K562 treated with DMSO at 1 percent for 24 hours (cell line): ENCODE data around the gene NACC1. TPM values are rescaled to one million over a fixed set of nuclear protein-coding genes. Genes with fewer than 3 reads are reported as not detected.

Source experiments
- total RNA-seq: library from RNA; unstranded; fragments of 300-600 nt; gene quantifications from 2 replicates; pipeline ENCODE4 v1.2.3, GENCODE V29; 2022; ENCODE audit warnings: low read depth; ENCODE audit not compliant: insufficient read depth

The NACC1 gene
- 59.9 and 65.7 TPM in 2 replicates for total RNA-seq

GRCh38 chr19:13117772-13118423 lies at the start of gene NACC1:
NACC1 (plus strand) TSS chr19:13118264; CDS start chr19:13135208, 16,944 bp downstream.

GRCh38 chr19:13102666-13103580 lies 15.1 kb upstream of the NACC1 start, which contains the start of gene LYL1:
LYL1 (minus strand) TSS chr19:13102858; CDS start chr19:13101171, 1,687 bp downstream.

GRCh38 chr19:13116282-13117175 lies 1.5 kb upstream of the NACC1 start, which contains the start of gene TRMT1:
TRMT1 (minus strand) TSS chr19:13116740; CDS start chr19:13116399, 341 bp downstream.

GRCh38 chr19:13150187-13150930 lies 32.3 kb downstream of the NACC1 start, which contains the start of the genes IER2 and STX10:
IER2 (plus strand) TSS chr19:13150411; CDS start chr19:13153187, 2,776 bp downstream.
STX10 (minus strand) TSS chr19:13150375; CDS start chr19:13150173, 202 bp downstream.

Other genes with a start within 250 kb of the NACC1 start
- gene DNASE2, start 236.8 kb upstream of the NACC1 start, total RNA-seq, result 157 TPM in 2 replicates
- 33.8 and 46.8 TPM in 2 replicates for gene KLF1, start 231.1 kb upstream of the NACC1 start, total RNA-seq
- 17.5 and 23.0 TPM in 2 replicates for gene GCDH, start 227.1 kb upstream of the NACC1 start, total RNA-seq
- 2.3 and 5.5 TPM in 2 replicates for gene SYCE2, start 199.0 kb upstream of the NACC1 start, total RNA-seq
- 148 and 157 TPM in 2 replicates for gene FARSA, start 184.6 kb upstream of the NACC1 start, total RNA-seq
- 582 and 601 TPM in 2 replicates for gene CALR, start 179.7 kb upstream of the NACC1 start, total RNA-seq
- 158 and 166 TPM in 2 replicates for gene RAD23A, start 172.4 kb upstream of the NACC1 start, total RNA-seq
- 44.0 and 48.0 TPM in 2 replicates for gene GADD45GIP1, start 161.0 kb upstream of the NACC1 start, total RNA-seq
- 0.14 TPM in 1 of 2 replicates, not detected in the other for gene DAND5, start 148.7 kb upstream of the NACC1 start, total RNA-seq
- 10.2 and 12.0 TPM in 2 replicates for gene NFIX, start 122.8 kb upstream of the NACC1 start, total RNA-seq
- 418 and 505 TPM in 2 replicates for gene LYL1, start 15.4 kb upstream of the NACC1 start, total RNA-seq
- gene TRMT1, start 1.5 kb upstream of the NACC1 start, total RNA-seq, result 34.6 and 35.4 TPM in 2 replicates
- 109 and 110 TPM in 2 replicates for gene STX10, start 32.1 kb downstream of the NACC1 start, total RNA-seq
- 248 and 282 TPM in 2 replicates for gene IER2, start 32.1 kb downstream of the NACC1 start, total RNA-seq